Activated CD4-positive, alpha-beta T cell treated with anti-CD3 and anti-CD28 coated beads for 1 hour (primary cell): ENCODE results near the gene RYK.
"Not testable (repeated sequence)": the region's sequence is repeated elsewhere in the genome, so short reads cannot be mapped to it uniquely, and the experiment has no call there.

Experiments
- DNase-seq: peaks from one replicate; pipeline ENCODE4 v3.0.0-alpha.2; 2020

RYK gene

DNA sequence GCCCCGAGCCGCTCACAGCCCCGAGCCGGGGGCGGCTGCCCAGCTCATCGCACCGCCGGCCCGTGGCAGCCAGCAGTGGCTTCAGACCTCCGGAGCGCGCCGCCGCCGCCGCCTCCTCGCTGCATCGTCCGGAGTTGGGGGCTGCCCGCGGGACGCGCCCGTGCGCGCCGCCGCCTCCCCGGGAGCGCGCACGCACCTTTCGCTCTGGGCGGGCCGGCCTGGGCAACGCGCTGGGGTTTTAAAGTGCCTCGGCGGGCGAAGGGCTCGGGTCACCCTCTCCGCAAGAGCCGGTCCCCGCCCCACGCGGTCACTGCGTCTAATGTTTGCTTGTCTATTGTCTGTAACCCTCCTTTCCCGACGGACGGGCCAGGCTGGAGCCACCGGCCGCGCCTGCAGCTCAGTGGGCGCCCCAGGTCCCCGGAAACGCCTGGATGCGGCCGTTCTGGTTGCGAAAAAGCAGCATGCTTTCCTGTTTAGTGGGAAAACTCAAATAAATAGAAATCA, at the start of gene RYK:
Gene RYK, minus strand, starts transcription at position 143 of the 504 bp plus-strand sequence. CDS start 205 bp downstream, outside the sequence.
- peak; percentile 66 for DNase-seq

DNA sequence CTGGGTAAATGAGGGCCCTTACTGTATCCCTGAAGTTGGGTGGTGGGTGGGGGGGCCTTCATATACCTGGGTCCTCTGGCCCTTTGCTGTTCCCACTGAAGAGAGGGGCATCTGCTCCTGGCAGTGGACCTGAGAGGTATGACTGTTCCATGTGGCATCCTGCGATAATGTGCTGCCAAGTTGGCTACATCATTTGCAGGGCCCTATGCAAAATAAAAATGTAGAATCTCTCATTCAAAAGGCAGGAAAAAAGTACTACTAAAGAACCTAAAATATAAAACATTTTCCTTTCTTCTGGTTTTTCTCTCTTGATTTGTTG, 49.2 kb upstream of the RYK start:
- DNase-seq = no peak

DNA sequence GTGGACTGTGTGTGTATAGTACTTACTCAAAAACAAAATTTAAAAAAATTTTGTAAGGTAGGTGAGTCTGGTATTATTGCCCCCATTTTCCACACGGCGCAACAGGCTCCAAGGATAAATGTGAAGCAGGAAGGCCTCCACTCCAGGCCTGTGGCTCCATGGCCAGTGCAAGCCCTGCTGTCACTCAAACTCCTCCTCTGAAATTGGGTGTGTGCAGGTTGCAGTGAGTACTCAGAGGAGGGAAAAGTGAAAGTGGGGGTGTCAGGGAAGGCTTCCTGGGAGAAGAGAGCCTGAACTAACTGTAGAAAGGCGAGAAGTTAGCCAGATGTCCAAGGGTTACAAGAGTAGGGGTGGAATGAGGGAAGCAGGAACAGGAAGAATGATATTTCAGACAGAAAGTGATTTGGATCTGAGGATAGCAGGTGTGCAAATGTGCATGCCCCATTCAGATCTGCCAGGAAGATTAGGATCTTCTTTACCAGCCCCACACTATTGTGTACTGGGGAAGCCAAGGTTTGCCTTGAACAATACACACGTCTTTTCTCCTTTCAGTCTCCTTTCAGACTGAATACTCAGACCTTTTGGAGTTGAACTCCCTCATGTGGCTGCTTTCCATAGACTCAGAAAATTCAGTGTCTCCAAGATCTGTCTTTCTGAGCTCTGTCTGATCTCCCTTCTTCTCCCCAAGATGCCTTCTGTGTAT, 48.7 kb upstream of the RYK start:
- no peak for DNase-seq

DNA sequence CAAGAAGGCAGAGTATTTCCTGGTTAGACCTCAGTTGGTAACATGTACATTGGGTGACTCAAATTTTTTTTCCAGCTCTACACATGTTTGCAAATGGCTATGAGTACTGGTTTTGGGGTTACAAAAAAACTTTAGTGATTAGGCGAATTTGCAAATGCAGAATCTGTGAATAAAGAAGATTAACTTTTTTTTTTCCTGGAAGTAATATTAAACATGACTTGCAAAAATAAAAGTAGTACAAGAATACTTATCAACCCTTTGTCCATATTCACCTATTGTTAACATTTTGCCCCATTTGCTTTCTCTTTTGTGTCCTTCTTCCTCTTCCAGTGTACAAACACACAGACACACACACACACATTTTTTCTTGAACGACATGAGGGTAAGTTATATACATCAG, 47.6 kb upstream of the RYK start:
- DNase-seq = no peak

DNA sequence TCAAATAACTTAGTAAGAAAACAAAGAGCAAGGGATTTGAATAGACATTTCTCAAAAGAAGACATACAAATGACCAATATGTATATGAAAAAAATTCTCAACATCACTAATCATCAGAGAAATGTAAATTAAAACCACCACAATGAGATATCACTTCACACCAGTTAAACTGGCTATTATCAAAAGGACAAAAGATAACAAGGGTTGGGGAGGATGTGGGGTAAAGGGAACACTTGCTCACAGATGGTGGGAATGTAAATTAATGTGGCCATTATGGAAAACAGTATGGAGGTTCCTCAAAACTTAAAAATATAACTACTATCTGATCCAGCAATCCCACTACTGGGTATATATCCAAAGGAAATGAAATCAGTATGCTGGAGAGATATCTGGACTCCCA, 46.0 kb upstream of the RYK start:
- no peak for DNase-seq

DNA sequence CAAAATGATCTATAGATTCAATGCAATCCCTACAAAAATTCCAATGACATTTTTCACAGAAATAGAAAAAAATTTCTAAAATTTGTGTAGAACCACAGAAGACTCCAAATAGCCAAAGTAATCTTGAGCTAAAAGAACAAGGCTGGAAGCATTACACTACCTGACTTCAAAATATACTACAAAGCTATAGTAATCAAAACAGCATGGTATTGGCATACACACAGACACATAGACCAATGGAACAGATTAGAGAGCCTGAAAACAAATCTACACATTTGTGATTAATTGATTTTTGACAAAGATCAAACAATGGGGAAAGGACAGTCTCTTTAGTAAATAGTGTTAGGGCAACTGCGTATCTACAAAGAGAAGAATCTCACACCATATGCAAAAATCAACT, 45.3 kb upstream of the RYK start:
- no peak for DNase-seq

DNA sequence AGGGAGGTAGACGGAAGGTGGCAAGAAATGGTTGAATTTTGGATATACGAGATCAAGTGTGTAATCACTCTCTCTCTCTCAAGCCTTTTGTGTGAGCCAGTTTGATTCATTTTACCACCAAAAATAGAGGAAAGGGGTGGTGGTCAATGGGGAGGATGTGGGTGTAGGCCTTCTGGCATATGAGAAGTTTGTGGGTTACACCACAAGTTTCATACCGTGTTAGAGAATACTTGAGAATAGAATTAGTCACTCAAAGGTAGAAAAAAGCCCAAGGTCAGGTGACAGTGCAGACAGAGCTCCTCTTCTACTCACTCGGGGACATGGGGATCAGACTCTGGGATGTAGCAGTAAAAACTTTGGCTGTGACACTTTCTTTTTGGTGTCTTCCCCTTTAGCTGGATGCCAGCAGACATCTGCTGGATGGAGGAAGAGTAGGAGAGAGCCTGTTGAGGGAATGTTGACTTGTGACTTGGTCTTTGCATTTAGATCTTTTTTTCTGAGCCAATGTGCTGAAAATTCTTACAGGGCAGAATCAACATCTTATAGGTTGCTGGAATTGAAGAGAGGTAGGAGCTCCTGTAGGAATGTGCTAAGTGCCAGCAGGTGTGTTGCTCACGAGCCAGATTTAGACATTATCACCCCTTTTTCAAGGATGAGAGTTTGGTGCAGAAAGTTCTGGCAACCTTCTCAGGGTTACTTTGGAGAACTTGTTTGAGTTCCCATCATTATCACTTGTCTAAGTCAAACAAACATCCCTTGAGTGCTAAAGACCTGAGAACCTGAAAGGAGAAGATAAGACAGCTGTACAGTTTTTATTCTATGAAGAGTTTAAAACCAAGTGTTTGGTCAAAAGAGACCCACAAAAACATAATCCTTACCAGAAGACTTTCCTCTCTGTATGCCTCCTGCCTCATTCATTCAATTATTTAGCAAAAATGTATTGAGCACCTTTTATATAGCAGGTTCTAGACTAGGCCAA, 43.9 kb upstream of the RYK start:
- peak; percentile 14 for DNase-seq

DNA sequence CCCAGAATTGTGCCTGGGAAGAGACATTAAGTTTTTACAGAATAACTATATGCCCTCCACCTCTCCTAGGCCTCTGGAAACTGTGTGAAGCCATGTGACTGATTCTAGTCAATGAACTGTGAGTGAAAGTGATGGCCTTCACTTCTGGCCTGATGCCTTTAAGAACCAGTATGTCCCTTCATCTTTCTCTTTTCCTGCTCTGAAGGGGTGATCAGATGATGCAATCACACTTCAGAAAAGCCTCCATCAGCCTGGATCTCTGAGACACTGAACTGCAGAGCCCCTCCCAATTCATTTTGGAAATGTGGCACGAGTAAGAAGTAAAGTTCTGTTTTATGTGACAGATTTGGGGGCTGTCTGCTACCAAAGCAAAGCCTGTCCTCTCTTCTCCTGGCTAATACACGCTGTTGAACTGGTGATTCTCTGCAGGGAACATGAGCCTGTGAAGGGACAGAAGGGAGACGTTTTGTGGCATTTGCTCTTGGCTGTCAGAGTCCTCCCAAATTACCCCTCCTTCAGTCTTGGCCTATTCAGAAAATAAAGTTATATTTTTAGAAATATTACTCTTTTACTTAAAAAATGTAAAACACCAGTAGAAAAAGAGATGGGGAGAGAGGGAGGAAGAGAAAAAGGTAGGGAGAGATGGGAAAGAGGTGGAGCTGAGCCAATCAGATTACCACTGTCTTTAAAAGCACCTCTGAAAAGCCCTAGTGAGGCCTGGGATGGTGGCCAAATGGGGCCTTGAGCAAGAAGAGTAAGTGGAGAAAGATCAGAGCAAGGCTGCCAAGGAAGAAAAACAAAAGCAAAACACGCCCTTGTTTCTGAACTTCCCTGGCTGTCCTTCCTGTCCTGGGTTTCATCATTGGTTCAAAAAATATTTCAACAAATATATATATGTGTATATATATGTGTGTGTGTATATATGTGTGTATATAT, 40.9 kb upstream of the RYK start:
- DNase-seq = no peak

DNA sequence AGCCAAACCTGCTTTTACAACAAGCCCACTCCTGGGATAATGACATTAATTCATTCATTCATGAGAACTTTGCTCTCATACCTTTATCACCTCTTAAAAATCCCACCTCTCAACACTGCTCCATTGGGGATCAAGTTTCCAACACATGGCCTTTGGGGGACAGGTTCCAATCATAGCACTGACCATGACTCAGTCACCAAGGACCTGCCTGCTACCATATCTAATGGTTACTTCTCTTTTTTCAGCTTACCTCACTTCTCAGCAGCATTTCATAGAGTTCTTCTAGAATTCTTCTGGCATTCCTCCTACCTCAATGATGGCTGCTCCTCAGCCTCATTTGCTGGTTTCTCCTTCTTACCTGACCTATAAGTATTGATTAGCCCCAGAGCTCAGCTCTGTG, 36.9 kb upstream of the RYK start:
- no peak for DNase-seq

DNA sequence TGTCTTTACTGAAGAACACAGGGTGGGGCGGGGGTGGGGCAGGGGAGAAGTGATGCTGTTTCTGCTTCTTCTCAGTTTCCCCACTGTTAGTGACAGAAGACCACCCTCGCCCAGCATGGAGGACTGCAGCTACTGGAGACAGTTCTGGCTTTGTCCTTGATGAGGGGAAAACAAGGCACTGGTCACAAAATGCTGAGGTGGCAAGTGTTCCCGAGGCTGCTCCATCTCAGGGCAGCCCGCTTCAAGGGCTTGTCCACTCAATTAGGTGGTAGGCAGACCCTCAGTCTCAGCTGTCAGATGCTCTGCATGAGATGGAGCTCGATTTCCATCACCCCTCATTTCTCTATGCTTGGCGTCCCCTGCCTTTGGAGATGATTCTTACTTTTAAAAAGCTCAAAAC, 33.8 kb upstream of the RYK start:
- DNase-seq = no peak

DNA sequence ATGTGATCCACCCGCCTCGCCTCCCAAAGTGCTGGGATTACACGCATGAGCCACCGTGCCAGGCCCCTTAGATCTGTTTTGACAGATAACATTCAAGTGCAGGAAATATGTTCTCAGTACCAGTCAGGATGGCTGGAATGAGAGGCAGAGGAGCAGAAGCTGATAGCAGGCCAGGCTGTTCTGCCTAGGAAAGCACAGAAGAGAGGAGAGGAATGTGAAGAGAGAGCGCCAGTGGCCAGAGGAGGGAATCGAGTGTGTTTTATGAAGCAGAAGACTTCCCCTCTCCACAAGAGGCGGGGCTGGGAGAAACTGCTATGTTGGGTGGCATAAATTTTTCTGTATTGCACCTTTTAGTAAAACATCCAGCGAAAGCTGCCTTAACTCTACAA, 32.0 kb upstream of the RYK start:
- DNase-seq = no peak

DNA sequence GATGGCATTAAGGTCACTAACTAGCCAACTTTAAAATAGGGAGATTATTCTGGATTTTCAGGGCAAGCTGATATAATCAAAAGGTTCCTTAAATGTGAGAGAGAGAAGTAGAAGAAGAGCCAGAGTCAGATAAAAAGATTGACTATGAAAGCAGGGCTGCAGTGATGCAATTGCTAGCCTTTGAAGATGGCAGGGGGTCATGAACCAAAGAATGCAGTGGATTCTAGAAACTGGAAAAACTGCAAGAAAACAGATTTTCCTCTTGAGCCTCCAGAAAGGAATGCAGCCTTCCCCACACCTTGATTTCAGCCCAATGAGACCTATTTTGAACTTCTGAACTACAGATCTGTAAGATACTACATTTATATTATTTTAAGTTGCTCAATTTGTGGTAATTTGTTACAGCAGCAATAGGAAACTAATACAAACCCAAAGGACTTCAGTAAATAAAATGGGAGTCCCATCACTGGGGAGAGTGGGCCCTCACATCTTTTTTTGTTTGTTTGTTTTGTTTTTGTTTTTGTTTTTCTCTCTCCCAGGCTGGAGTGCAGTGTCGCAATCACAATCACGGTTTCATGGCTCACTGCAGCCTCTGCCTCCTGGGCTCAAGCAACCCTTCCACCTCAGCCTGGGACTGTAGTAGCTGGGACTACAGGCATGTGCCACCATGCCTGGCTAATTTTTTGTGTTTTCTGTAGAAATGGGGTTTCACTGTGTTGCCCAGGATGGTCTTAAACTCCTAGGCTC, 31.4 kb upstream of the RYK start:
- no peak for DNase-seq

DNA sequence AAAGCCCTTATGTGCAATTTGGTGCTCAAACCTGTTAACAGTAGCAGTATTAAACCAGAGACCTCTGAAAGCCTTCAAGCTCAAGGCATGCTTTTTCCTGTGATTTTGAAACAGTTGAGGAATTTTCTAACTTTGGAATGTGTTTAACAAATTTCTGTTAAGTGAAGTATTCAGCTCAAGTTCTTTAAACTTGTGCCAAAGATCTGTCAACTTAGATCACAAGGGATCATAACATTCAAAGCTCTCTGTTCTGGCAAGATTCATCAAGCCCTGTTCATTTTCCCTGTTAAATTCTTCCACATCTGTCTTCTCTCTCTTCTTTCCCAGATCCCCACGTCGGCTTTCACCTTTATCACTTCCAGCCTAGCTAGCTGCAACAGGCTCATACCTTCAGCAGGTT, 28.8 kb upstream of the RYK start:
- no peak for DNase-seq

DNA sequence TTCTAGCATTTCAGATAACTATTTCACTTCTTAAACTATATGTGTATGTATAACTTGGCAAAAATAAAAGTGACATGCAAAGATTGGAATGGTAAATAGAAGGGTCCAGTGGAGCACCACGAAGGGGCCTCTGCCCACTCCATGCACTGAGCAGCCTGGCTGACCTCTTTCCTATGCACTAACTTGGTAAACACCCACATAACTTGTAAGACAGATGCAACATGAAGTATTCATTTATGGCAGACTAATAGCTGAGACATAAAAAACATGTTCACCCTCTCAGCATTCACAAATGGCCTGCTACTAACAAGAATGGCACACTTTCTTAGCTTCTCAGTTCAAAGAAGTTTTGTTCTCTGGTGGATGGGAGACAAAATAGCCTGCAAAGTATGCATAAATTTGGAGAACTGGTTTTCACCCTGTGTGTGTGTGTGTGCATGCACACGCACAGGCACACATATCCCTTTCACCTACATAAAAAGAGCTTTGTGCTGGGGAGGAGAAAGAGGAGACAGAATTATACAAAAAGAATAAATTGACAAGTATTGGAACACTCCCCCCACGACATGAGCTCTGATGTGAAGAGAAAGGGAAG, 26.5 kb upstream of the RYK start:
- no peak for DNase-seq

DNA sequence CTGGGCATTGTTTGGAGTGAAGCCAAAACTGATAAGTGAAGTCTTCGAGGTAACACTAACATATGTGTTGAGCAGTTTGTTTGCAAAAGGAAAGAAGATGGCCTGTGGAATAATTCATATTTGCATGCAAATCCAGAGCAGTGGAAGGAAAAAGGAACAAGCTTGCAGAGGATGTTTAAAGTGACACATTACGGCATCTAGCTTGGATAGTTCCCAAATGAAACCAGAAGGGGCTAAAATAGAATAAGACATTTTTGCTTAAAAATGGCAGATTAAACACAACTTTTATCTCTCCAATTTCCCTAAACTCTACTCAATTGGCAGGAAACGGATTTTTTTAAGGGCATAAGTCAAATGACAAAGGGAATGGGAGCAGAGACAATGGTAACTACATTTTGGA, 25.4 kb upstream of the RYK start:
- no peak for DNase-seq

DNA sequence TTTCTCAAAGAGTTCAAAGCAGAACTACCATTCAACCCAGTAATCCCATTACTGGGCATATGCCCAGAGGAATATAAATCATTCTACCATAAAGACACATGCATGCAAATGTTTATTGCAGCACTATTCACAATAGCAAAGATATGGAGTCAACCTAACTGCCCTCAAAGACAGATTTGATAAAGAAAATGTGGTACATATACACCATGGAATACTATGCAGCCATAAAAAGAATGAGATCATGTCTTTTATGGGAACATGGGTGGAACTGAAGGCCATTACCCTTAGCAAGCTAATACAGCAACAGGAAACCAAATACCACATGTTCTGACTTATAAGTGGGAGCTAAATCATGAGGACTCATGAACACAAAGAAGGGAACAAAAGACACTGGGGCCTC, 24.5 kb upstream of the RYK start:
- not testable (repeated sequence) for DNase-seq

DNA sequence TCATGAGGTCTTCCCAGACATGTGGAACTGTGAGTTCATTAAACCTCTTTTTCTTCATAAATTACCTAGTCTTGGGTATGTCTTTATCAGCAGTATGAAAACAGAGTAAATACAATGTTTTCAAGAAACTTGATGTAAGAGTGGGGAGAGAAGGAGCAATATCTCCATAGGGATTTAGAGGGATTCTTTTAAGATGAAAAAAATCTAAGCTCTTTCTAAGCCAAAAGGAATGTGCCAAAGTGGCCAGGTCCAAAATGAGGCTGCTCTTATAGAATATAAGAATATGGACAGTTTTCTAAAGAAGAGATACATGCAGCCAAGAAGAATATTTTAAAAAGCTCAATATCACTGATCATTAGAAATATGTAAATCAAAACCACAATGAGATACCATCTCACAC, 23.9 kb upstream of the RYK start:
- no peak for DNase-seq

DNA sequence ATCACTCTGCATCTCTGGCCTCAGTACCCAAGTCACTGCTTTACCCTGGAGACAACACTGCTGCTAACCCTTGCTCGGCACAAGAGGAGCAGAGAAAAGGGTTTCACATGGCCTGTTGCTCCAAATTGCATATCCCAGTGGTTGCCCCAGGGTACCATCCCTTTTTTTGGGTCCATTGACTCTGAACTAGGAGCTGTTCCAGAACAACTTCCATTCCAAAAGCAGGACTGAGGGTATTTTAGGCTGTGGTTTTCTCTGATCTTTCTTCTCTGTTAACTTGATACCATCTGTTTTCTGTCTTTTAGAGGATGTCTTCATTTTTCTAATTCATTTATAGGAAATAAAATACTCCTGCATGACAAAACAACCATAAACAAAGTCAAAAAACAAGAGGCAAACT, 17.3 kb upstream of the RYK start:
- DNase-seq = no peak

DNA sequence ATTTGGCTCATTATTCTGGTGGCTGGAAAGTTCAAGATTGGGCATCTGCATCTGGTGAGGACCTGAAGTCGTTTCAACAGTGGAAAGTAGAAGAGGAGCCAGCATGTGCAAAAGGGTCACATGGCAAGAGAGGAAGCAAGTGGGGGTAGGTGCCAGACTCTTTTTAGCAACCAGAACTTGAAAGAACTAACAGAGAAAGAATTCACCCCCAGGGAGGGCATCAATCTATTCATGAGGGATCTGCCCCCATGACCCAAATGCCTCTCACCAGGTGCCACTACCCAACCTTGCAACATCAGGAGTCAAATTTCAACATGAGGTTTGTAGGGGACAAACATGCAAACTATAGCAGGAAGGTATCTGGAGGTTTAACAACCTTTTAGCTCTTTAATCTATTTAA, 10.3 kb upstream of the RYK start:
- DNase-seq = no peak

DNA sequence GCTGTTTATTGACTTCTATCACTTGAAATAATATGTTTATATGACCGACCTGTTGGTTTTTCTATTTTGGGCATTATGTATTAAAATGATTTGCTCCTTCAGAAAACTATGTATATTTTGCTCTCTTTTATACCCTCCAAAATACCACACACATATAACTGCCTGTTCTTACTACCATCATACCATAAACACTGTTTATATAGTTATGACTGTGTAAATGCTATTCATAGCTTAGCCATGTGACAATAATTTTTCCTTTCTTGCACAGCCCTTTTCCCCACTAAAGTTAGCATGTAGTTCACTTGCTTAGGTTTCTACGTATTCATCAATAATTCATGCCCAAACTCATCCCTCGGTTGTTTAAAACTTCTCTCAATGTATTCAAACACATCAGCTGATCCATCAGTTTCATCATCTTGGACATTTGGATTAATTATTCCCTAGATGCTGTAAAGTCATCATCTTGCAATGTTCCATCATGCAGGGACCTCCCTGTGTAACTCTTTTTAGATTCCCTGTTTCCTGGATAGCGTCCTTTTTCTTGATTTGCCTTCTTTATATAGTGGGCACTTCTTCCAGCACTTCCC, 8.2 kb upstream of the RYK start:
- DNase-seq = no peak

DNA sequence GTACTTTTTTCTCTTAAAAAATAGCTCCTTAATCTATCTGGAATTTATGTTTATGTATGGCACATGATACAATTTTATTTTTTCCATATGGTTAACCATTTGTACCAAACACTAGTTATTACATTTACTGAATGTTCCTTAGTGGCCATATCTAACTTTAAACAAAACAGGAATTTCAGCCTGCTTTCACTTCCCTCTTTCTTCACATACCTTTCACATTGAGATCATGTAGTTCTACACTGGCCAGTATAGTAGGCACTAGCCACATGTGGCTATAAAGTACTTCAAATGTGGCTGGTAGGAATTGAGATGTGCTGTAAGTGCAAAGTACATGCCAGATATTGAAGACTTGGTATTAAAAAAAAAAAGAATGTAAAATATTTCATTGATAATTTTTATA, 4.7 kb upstream of the RYK start:
- DNase-seq = no peak
